Measurements from ENCODE around the gene KRTAP10-1.

The KRTAP10-1 gene

GRCh38 chr21:44502171-44502958 lies 37.6 kb downstream of the KRTAP10-1 start:
- DNase-seq (ENCODE audit: low spot score): no peak

- no peak for DNase-seq (ENCODE audit: low spot score)
These were observed 39.9 kb downstream of the KRTAP10-1 start for GRCh38 chr21:44500111-44500510.

GRCh38 chr21:44499631-44500030 lies 40.4 kb downstream of the KRTAP10-1 start:
- no peak for DNase-seq (ENCODE audit: low spot score)

GRCh38 chr21:44499211-44499560 lies 40.8 kb downstream of the KRTAP10-1 start:
- no peak for DNase-seq (ENCODE audit: low spot score)

- DNase-seq (ENCODE audit: low spot score): no peak
These were observed 41.5 kb downstream of the KRTAP10-1 start for GRCh38 chr21:44498280-44499210.

- no peak for DNase-seq (ENCODE audit: low spot score)
These were observed 42.3 kb downstream of the KRTAP10-1 start for GRCh38 chr21:44497703-44498126.

GRCh38 chr21:44496564-44497550 lies 43.1 kb downstream of the KRTAP10-1 start:
- DNase-seq (ENCODE audit: low spot score): no peak

- no peak for DNase-seq (ENCODE audit: low spot score)
These were observed 44.1 kb downstream of the KRTAP10-1 start for GRCh38 chr21:44495611-44496563.

- DNase-seq (ENCODE audit: low spot score): no peak
These were observed 45.0 kb downstream of the KRTAP10-1 start for GRCh38 chr21:44494956-44495355.

GRCh38 chr21:44494418-44494817 lies 45.6 kb downstream of the KRTAP10-1 start:
- no peak for DNase-seq (ENCODE audit: low spot score)

- no peak for DNase-seq (ENCODE audit: low spot score)
These were observed 47.2 kb downstream of the KRTAP10-1 start for GRCh38 chr21:44492567-44493385.

GRCh38 chr21:44490816-44491215 lies 49.2 kb downstream of the KRTAP10-1 start:
- no peak for DNase-seq (ENCODE audit: low spot score)

- DNase-seq (ENCODE audit: low spot score): no peak
These were observed 49.6 kb downstream of the KRTAP10-1 start for GRCh38 chr21:44490405-44490804.

- no peak for DNase-seq (ENCODE audit: low spot score)
These were observed 50.0 kb downstream of the KRTAP10-1 start for GRCh38 chr21:44489962-44490361.
